ENCODE results near the gene EIF3I. TPM values are rescaled to one million over a fixed set of nuclear protein-coding genes. Genes with fewer than 3 reads are reported as not detected.

Gene EIF3I
- total and polyA plus RNA-seq, 10 of the 15 experiments (the other 5 are each of a cell fraction or from before 2014, with no cell fraction given): 208 to 606 (median 352) TPM

- TF ChIP-seq, protein P1, sequence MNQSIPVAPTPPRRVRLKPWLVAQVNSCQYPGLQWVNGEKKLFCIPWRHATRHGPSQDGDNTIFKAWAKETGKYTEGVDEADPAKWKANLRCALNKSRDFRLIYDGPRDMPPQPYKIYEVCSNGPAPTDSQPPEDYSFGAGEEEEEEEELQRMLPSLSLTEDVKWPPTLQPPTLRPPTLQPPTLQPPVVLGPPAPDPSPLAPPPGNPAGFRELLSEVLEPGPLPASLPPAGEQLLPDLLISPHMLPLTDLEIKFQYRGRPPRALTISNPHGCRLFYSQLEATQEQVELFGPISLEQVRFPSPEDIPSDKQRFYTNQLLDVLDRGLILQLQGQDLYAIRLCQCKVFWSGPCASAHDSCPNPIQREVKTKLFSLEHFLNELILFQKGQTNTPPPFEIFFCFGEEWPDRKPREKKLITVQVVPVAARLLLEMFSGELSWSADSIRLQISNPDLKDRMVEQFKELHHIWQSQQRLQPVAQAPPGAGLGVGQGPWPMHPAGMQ (IDR thresholded peaks at IDR 0.05; ENCODE audit: borderline replicate concordance): no peak
- TF ChIP-seq EED (IDR thresholded peaks at IDR 0.05; ENCODE audit: low read depth) (no peak), NR2C1 (IDR thresholded peaks at IDR 0.05) (peak; percentile 95), PML (IDR thresholded peaks at IDR 0.05; ENCODE audit: low read length) (no peak; the same call in 1 of the 2 replicates), NBN (IDR thresholded peaks at IDR 0.05) (0 out of 2 replicates have a peak, but pooled peaks have one; percentile 66), CREM (IDR thresholded peaks at IDR 0.05; ENCODE audit: low read depth) (peak; percentile 84), MXI1 (IDR thresholded peaks at IDR 0.05; ENCODE audit: low read depth, low read length) (peak; percentile 92), BACH1 (IDR thresholded peaks at IDR 0.05; ENCODE audit: borderline replicate concordance) (no peak), ZNF217 (IDR thresholded peaks at IDR 0.05) (no peak), ZBTB33 (IDR thresholded peaks at IDR 0.05) (no peak), TCF3 (IDR thresholded peaks at IDR 0.05; ENCODE audit: borderline replicate concordance, insufficient read depth, low read depth, low read length) (no peak), RBBP5 (conservative IDR thresholded peaks at IDR 0.05) (no peak), SREBF2 (IDR thresholded peaks at IDR 0.05; ENCODE audit: low read length) (no peak), NFIC (IDR thresholded peaks at IDR 0.05; ENCODE audit: low read depth, low read length) (no peak), GABPA (IDR thresholded peaks at IDR 0.05; ENCODE audit: low read depth) (peak; percentile 94), MEF2A (IDR thresholded peaks at IDR 0.05; ENCODE audit: insufficient read depth, low read depth, low read length) (no peak), FOXK2 (IDR thresholded peaks at IDR 0.05) (no peak), SUZ12 (IDR thresholded peaks at IDR 0.05; ENCODE audit: unreplicated experiment) (no peak), ZNF687 (IDR thresholded peaks at IDR 0.05) (no peak; the same call in 1 of the 2 replicates), SMC3 (IDR thresholded peaks at IDR 0.05; ENCODE audit: borderline replicate concordance, low read length) (no peak)
- TF ChIP-seq, protein P2, sequence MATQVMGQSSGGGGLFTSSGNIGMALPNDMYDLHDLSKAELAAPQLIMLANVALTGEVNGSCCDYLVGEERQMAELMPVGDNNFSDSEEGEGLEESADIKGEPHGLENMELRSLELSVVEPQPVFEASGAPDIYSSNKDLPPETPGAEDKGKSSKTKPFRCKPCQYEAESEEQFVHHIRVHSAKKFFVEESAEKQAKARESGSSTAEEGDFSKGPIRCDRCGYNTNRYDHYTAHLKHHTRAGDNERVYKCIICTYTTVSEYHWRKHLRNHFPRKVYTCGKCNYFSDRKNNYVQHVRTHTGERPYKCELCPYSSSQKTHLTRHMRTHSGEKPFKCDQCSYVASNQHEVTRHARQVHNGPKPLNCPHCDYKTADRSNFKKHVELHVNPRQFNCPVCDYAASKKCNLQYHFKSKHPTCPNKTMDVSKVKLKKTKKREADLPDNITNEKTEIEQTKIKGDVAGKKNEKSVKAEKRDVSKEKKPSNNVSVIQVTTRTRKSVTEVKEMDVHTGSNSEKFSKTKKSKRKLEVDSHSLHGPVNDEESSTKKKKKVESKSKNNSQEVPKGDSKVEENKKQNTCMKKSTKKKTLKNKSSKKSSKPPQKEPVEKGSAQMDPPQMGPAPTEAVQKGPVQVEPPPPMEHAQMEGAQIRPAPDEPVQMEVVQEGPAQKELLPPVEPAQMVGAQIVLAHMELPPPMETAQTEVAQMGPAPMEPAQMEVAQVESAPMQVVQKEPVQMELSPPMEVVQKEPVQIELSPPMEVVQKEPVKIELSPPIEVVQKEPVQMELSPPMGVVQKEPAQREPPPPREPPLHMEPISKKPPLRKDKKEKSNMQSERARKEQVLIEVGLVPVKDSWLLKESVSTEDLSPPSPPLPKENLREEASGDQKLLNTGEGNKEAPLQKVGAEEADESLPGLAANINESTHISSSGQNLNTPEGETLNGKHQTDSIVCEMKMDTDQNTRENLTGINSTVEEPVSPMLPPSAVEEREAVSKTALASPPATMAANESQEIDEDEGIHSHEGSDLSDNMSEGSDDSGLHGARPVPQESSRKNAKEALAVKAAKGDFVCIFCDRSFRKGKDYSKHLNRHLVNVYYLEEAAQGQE (IDR thresholded peaks at IDR 0.05; ENCODE audit: low read depth, low read length): no peak
Observed at GRCh38 chr1:32221980-32222755, at the start of gene EIF3I, which contains the start of gene TMEM234 (continued).

Data from GM12878 (cell line).